HCT116 (cell line): ENCODE data around the gene SLC44A3. TPM values are rescaled to one million over a fixed set of nuclear protein-coding genes. Genes with fewer than 3 reads are reported as not detected.

Experiments used
- ATAC-seq: fragments of 200-7000 bp; cut with Tn5 transposase; 2 replicates; pipeline ENCODE4 v1.9.1; 2020; ENCODE audit warnings: mild to moderate bottlenecking, moderate library complexity
- BruUV-seq: library from RNA; stranded (reverse); fragments of 400-500 nt; replicated peaks from 2 replicates; lab custom pipeline; 2021; lab: Mats Ljungman, UMichigan
- CTCF ChIA-PET: fragments of 300-600 bp; sonication (Branson Sonifier 250); formaldehyde crosslinking; loops from one replicate; lab custom pipeline; 2021; ENCODE audit warnings: antibody characterized with exemption; lab: Charles Lee
- POLR2A ChIA-PET: fragments of 300-600, 350-600 bp; sonication (Branson Sonifier 250); formaldehyde crosslinking; loops from one replicate; lab custom pipeline; 2021; ENCODE audit warnings: antibody characterized with exemption; lab: Charles Lee
- RAD21 ChIA-PET, 2 experiments: fragments of 300-600 bp; sonication (Branson Sonifier 250); formaldehyde crosslinking; loops; one replicate each; lab custom pipeline; 2023; ENCODE audit warnings: low total read pairs in 2 of 2; ENCODE audit not compliant: uncharacterized antibody in 2 of 2, unreplicated experiment in 2 of 2, low non-redundant PET in 1 of 2; lab: Charles Lee
- DNase-seq: peaks from one replicate; pipeline ENCODE4 v3.0.0-alpha.2; 2010; ENCODE audit warnings: low read depth, low spot score
- H2AFZ ChIP-seq: fragments of 200-600 bp; shearing (Covaris generic), sonication (generic); 2 replicates; pipeline ENCODE4 v1.6.1; 2017; ENCODE audit warnings: low read depth, mixed run types, mixed read lengths, antibody characterized with exemption, low read length; ENCODE audit not compliant: poor library complexity, severe bottlenecking
- H3K27ac ChIP-seq: 2 replicates; pipeline ENCODE4 v1.5.1; 2012; ENCODE audit warnings: low read depth, low read length
- H3K27me3 ChIP-seq: fragments of 200-600 bp; sonication (generic); 2 replicates; pipeline ENCODE4 v1.6.1; 2016; ENCODE audit warnings: mixed run types, low read length, mixed read lengths; ENCODE audit not compliant: insufficient read depth
- H3K36me3 ChIP-seq, 2 experiments: fragments of 200-500 bp in 1 of 2; fragments of 200-600 bp in 1 of 2; sonication (Bioruptor generic) in 1 of 2; sonication (generic) in 1 of 2; 2 replicates each; pipeline versions ENCODE4 v1.5.1 to v1.6.1; 2014 to 2016; ENCODE audit warnings: low read length in 2 of 2, inconsistent platforms in 1 of 2, mixed read lengths in 1 of 2, mixed run types in 1 of 2; ENCODE audit not compliant: insufficient read depth in 2 of 2, control insufficient read depth in 1 of 2
- H3K4me1 ChIP-seq, 2 experiments: fragments of 200-600 bp in 1 of 2; sonication (generic) in 1 of 2; 2 replicates each; pipeline versions ENCODE4 v1.5.1 to v1.6.1; 2012 to 2017; ENCODE audit warnings: low read length in 2 of 2, inconsistent platforms in 1 of 2, mild to moderate bottlenecking in 1 of 2, mixed read lengths in 1 of 2, mixed run types in 1 of 2, moderate library complexity in 1 of 2; ENCODE audit not compliant: insufficient read depth in 2 of 2, control insufficient read depth in 1 of 2
- H3K4me2 ChIP-seq: fragments of 200-600 bp; sonication (generic); 2 replicates; pipeline ENCODE4 v1.6.1; 2017; ENCODE audit warnings: mixed run types, low read length, mixed read lengths
- H3K4me3 ChIP-seq, 2 experiments: fragments of 200-600 bp in 1 of 2; sonication (generic) in 1 of 2; replicated peaks in 1 of 2; 2 replicates each; pipeline ENCODE4 v1.5.1; 2011 to 2016; ENCODE audit warnings: low read length in 2 of 2, control low read depth in 1 of 2, low read depth in 1 of 2, mild to moderate bottlenecking in 1 of 2, mixed read lengths in 1 of 2, mixed run types in 1 of 2
- H3K79me2 ChIP-seq: fragments of 200-600 bp; sonication (generic); 2 replicates; pipeline ENCODE4 v1.6.1; 2017; ENCODE audit warnings: mild to moderate bottlenecking, mixed run types, low read length, moderate library complexity, mixed read lengths; ENCODE audit not compliant: insufficient read depth
- H3K9ac ChIP-seq: fragments of 200-600 bp; sonication (generic); 2 replicates; pipeline ENCODE4 v1.6.1; 2016; ENCODE audit warnings: low read length, mixed read lengths
- H3K9me2 ChIP-seq: fragments of 200-600 bp; sonication (generic), shearing (Covaris generic); 2 replicates; pipeline ENCODE4 v1.6.1; 2017; ENCODE audit warnings: mixed run types, mild to moderate bottlenecking, moderate library complexity; ENCODE audit not compliant: insufficient read depth
- H3K9me3 ChIP-seq, 2 experiments: fragments of 200-500 bp in 1 of 2; fragments of 200-600 bp in 1 of 2; sonication (Bioruptor generic) in 1 of 2; sonication (generic) in 1 of 2; 2 replicates each; pipeline ENCODE4 v1.6.1; 2014 to 2017; ENCODE audit warnings: low read length in 2 of 2, mixed read lengths in 2 of 2, inconsistent platforms in 1 of 2, low read depth in 1 of 2, mild to moderate bottlenecking in 1 of 2, mixed run types in 1 of 2, moderate library complexity in 1 of 2; ENCODE audit not compliant: control insufficient read depth in 1 of 2, insufficient read depth in 1 of 2
- H4K20me1 ChIP-seq: fragments of 200-600 bp; sonication (generic), shearing (Covaris generic); 2 replicates; pipeline ENCODE4 v1.6.1; 2017; ENCODE audit warnings: mixed run types, mild to moderate bottlenecking, moderate library complexity; ENCODE audit not compliant: insufficient read depth
- ATF3 ChIP-seq: IDR thresholded peaks from 2 replicates; pipeline ENCODE4 v1.6.1; 2012
- CBX3 ChIP-seq: IDR thresholded peaks from 2 replicates; pipeline ENCODE4 v1.6.1; 2012; ENCODE audit warnings: low read depth
- CTCF ChIP-seq, 3 experiments: fragments of 200-600 bp in 1 of 3; sonication (generic) in 1 of 3; IDR thresholded peaks in 2 of 3; conservative IDR thresholded peaks in 1 of 3; 2 replicates each; pipeline ENCODE4 v1.5.1; 2012 to 2017; ENCODE audit warnings: low read depth in 2 of 3, low read length in 2 of 3, antibody characterized with exemption in 1 of 3, borderline replicate concordance in 1 of 3, control low read depth in 1 of 3, mild to moderate bottlenecking in 1 of 3, mixed read lengths in 1 of 3, mixed run types in 1 of 3, moderate library complexity in 1 of 3; ENCODE audit not compliant: insufficient read depth in 1 of 3
- EGR1 ChIP-seq: IDR thresholded peaks from 2 replicates; pipeline ENCODE4 v1.6.1; 2012; ENCODE audit warnings: low read depth
- ELF1 ChIP-seq: IDR thresholded peaks from 2 replicates; pipeline ENCODE4 v1.6.1; 2012; ENCODE audit warnings: low read depth, borderline replicate concordance
- JUND ChIP-seq: IDR thresholded peaks from 2 replicates; pipeline ENCODE4 v1.6.1; 2012
- MAX ChIP-seq: IDR thresholded peaks from 2 replicates; pipeline ENCODE4 v1.6.1; 2012
- POLR2A ChIP-seq: IDR thresholded peaks from 2 replicates; pipeline ENCODE4 v1.7.0; 2011; ENCODE audit warnings: borderline replicate concordance; ENCODE audit not compliant: insufficient read depth, insufficient read length; ENCODE audit errors: extremely low read depth
- RAD21 ChIP-seq: IDR thresholded peaks from 2 replicates; pipeline ENCODE4 v1.6.1; 2012; ENCODE audit warnings: low read depth, mild to moderate bottlenecking
- SIN3A ChIP-seq: IDR thresholded peaks from 2 replicates; pipeline ENCODE4 v1.6.1; 2012; ENCODE audit warnings: low read depth
- SP1 ChIP-seq: IDR thresholded peaks from 2 replicates; pipeline ENCODE4 v1.6.1; 2012; ENCODE audit warnings: low read depth
- intact Hi-C: fragments of 100-400 bp; cut with micrococcal nuclease; formaldehyde crosslinking; loops from 2 replicates; pipeline ENCODE4 v1.10.0; 2022
- total RNA-seq: library from RNA; stranded (reverse); gene quantifications from one replicate; pipeline ENCODE4 v1.2.1, GENCODE V29; 2021; ENCODE audit not compliant: unreplicated experiment

SLC44A3 gene
- total RNA-seq, 1 experiment from 2014 or later: 9.6 TPM

- ChIA-PET CTCF (no interaction called here), POLR2A (no interaction called here), RAD21 (no interaction called here)
- peak overlapping the region; percentile 63 for H2AFZ ChIP-seq
- DNase-seq (no peak), ATAC-seq (peak; percentile 42; the same call in 1 of the 2 replicates)
- no peaks in the 10 kb centered on the region for H3K36me3 ChIP-seq
- peaks cover 10 to 50% of the 10 kb centered on the region in 2 experiments for H3K4me1 ChIP-seq
- H3K27ac ChIP-seq: peak overlapping the region; percentile 41; the same call in 1 of the 2 replicates
- peak overlapping the region; percentile 27 for H3K9ac ChIP-seq
- H3K4me2 ChIP-seq: peak overlapping the region; percentile 54
- H3K4me3 ChIP-seq: no peak overlapping the region; a peak in 1 of 4 replicates
- no peaks in the 10 kb centered on the region for H3K9me3 ChIP-seq
- BruUV-seq: no TSS peak
- no peaks in the 10 kb centered on the region for H4K20me1 ChIP-seq
- H3K27me3 ChIP-seq: no peaks in the 10 kb centered on the region
- TF ChIP-seq SIN3A: no peak
- TF ChIP-seq SP1: peak; percentile 19; the same call in 1 of the 2 replicates
- TF ChIP-seq POLR2A: no peak
- TF ChIP-seq JUND: 0 out of 2 replicates have a peak, but pooled peaks have one; percentile 3
- peak in 2 of 3 experiments; percentile 16 to 26; a peak in 3 of 6 replicates for TF ChIP-seq CTCF (IDR thresholded peaks at IDR 0.05 in 2 of 3, conservative IDR thresholded peaks at IDR 0.05 in 1 of 3; ENCODE audit: borderline replicate concordance in 1 of 3, insufficient read depth in 1 of 3, low read depth in 2 of 3, low read length in 2 of 3)
- TF ChIP-seq ATF3: no peak
- TF ChIP-seq EGR1: 0 out of 2 replicates have a peak, but pooled peaks have one; percentile 14
- TF ChIP-seq MAX: peak; percentile 54
- peak; percentile 12; the same call in 1 of the 2 replicates for TF ChIP-seq ELF1
- peak; percentile 52; the same call in 1 of the 2 replicates for TF ChIP-seq CBX3
- TF ChIP-seq RAD21: peak; percentile 13; the same call in 1 of the 2 replicates
- TF ChIP-seq, all 23 proteins: peak for 8
- H3K79me2 ChIP-seq: no peaks in the 10 kb centered on the region
- no peaks in the 10 kb centered on the region for H3K9me2 ChIP-seq
- intact Hi-C loops: no loop called here
These were observed 27.5 kb upstream of the SLC44A3 start for GRCh38 chr1:94792473-94793295.
